MM.1S (cell line): ENCODE data around the gene FAM20A.

Experiments
- DNase-seq: peaks from one replicate; pipeline ENCODE4 v3.0.0-alpha.2; 2015
- H2AFZ ChIP-seq: fragments of 300-600 bp; sonication (generic); 2 replicates; pipeline ENCODE4 v1.6.0; 2016; ENCODE audit warnings: antibody characterized with exemption, low read length
- H3F3A ChIP-seq: fragments of 300-600 bp; sonication (generic); 2 replicates; pipeline ENCODE4 v1.6.1; 2016; ENCODE audit warnings: mild to moderate bottlenecking, antibody characterized with exemption, low read length, moderate library complexity, mixed read lengths; ENCODE audit not compliant: insufficient read depth
- H3K27ac ChIP-seq: fragments of 300-600 bp; sonication (generic); 2 replicates; pipeline ENCODE4 v1.5.1; 2016; ENCODE audit warnings: mild to moderate bottlenecking, low read length
- H3K27me3 ChIP-seq: fragments of 300-600 bp; sonication (generic); replicated peaks from 2 replicates; pipeline ENCODE4 v1.6.0; 2016; ENCODE audit warnings: low read length; ENCODE audit not compliant: insufficient read depth
- H3K36me3 ChIP-seq: fragments of 300-600 bp; sonication (generic); replicated peaks from 2 replicates; pipeline ENCODE4 v1.6.1; 2016; ENCODE audit warnings: mild to moderate bottlenecking, low read length, mixed read lengths; ENCODE audit not compliant: insufficient read depth
- H3K4me1 ChIP-seq: fragments of 300-600 bp; sonication (generic); 2 replicates; pipeline ENCODE4 v1.6.1; 2016; ENCODE audit warnings: low read length, mixed read lengths
- H3K4me2 ChIP-seq: fragments of 300-600 bp; sonication (generic); 2 replicates; pipeline ENCODE4 v1.6.0; 2016; ENCODE audit warnings: low read depth, low read length
- H3K4me3 ChIP-seq: fragments of 300-600 bp; sonication (generic); 2 replicates; pipeline ENCODE4 v1.5.1; 2016; ENCODE audit warnings: low read length, mixed read lengths
- H3K79me2 ChIP-seq: fragments of 300-600 bp; sonication (generic); 2 replicates; pipeline ENCODE4 v1.6.1; 2016; ENCODE audit warnings: mixed run types, low read length, mixed read lengths
- H3K9ac ChIP-seq: fragments of 300-600 bp; sonication (generic); 2 replicates; pipeline ENCODE4 v1.6.1; 2016; ENCODE audit warnings: low read length, mixed read lengths
- H3K9me2 ChIP-seq: fragments of 300-600 bp; sonication (generic); replicated peaks from 2 replicates; pipeline ENCODE4 v1.6.1; 2016; ENCODE audit warnings: mild to moderate bottlenecking, low read length, mixed read lengths; ENCODE audit not compliant: insufficient read depth
- H3K9me3 ChIP-seq: fragments of 300-600 bp; sonication (generic); replicated peaks from 2 replicates; pipeline ENCODE4 v1.6.1; 2016; ENCODE audit warnings: mild to moderate bottlenecking, low read length, mixed read lengths; ENCODE audit not compliant: insufficient read depth
- H4K20me1 ChIP-seq: fragments of 300-600 bp; sonication (generic); 2 replicates; pipeline ENCODE4 v1.6.1; 2016; ENCODE audit warnings: mild to moderate bottlenecking, low read length, moderate library complexity, mixed read lengths; ENCODE audit not compliant: insufficient read depth
- EZH2 ChIP-seq: fragments of 300-600 bp; sonication (generic); optimal IDR thresholded peaks from 2 replicates; pipeline ENCODE3; 2017; ENCODE audit warnings: low read depth, mild to moderate bottlenecking, antibody characterized with exemption, low read length, mixed read lengths
- EZH2phosphoT487 ChIP-seq: fragments of 300-600 bp; sonication (generic); IDR thresholded peaks from 2 replicates; pipeline ENCODE4 v1.6.1; 2018; ENCODE audit warnings: antibody characterized with exemption, low read length
- TF ChIP-seq, protein P1 (sequence below): fragments of 300-600 bp; sonication (generic); IDR thresholded peaks from 2 replicates; pipeline ENCODE4 v1.5.1; 2016; ENCODE audit warnings: antibody characterized with exemption, low read length, mixed read lengths

Gene FAM20A

DNA sequence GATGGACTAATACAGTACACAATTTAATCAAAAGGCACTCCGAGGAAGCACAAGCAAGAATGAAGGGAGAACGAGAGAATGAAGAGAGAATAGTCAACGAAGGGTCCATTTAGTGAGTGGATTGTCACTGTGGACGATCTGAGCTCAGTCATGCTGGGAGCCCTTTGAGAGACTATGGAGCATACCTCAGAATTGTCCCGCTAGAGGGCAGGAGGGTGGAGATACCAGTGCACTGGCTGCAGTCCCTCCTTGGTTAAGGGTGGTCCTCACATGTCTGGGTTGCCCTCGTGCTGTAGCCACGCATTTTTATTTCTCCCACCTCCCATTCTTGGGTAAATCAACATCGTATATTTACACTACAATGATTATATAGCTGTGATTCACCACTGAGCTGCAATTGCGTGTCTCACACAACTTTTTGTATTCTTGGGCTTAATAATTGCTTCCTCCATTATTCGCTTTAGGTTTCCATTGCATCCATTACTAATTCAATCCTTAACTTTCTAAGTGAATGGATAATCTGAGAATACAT lies 33.2 kb upstream of the FAM20A start:
- H3K4me2 ChIP-seq: no peak overlapping the region
- H3K27ac ChIP-seq: no peak overlapping the region
- TF ChIP-seq EZH2 (no peak), EZH2phosphoT487 (no peak)
- TF ChIP-seq, protein P1, sequence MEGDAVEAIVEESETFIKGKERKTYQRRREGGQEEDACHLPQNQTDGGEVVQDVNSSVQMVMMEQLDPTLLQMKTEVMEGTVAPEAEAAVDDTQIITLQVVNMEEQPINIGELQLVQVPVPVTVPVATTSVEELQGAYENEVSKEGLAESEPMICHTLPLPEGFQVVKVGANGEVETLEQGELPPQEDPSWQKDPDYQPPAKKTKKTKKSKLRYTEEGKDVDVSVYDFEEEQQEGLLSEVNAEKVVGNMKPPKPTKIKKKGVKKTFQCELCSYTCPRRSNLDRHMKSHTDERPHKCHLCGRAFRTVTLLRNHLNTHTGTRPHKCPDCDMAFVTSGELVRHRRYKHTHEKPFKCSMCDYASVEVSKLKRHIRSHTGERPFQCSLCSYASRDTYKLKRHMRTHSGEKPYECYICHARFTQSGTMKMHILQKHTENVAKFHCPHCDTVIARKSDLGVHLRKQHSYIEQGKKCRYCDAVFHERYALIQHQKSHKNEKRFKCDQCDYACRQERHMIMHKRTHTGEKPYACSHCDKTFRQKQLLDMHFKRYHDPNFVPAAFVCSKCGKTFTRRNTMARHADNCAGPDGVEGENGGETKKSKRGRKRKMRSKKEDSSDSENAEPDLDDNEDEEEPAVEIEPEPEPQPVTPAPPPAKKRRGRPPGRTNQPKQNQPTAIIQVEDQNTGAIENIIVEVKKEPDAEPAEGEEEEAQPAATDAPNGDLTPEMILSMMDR: no peak
- H3F3A ChIP-seq: no peaks in the 10 kb centered on the region
- H3K27me3 ChIP-seq: no peaks in the 10 kb centered on the region
- no peak overlapping the region for H2AFZ ChIP-seq
- no peak overlapping the region for H3K4me3 ChIP-seq
- DNase-seq: no peak
- no peaks in the 10 kb centered on the region for H3K4me1 ChIP-seq
- no peak overlapping the region for H3K9ac ChIP-seq
- H3K36me3 ChIP-seq: no peaks in the 10 kb centered on the region
- H3K79me2 ChIP-seq: no peaks in the 10 kb centered on the region
- H3K9me3 ChIP-seq: no peaks in the 10 kb centered on the region
- H3K9me2 ChIP-seq: no peaks in the 10 kb centered on the region
- no peaks in the 10 kb centered on the region for H4K20me1 ChIP-seq

- Histone ChIP-seq H3K36me3 (no peaks in the 10 kb centered on the region), H4K20me1 (no peaks in the 10 kb centered on the region), H3F3A (no peaks in the 10 kb centered on the region), H3K4me2 (no peak overlapping the region), H3K4me1 (no peaks in the 10 kb centered on the region), H3K27ac (no peak overlapping the region), H3K27me3 (no peaks in the 10 kb centered on the region), H3K9ac (no peak overlapping the region), H3K9me3 (no peaks in the 10 kb centered on the region), H2AFZ (no peak overlapping the region), H3K4me3 (no peak overlapping the region), H3K9me2 (no peaks in the 10 kb centered on the region), H3K79me2 (no peaks in the 10 kb centered on the region)
- DNase-seq: no peak
- TF ChIP-seq, protein P1: no peak
- no peak for TF ChIP-seq EZH2phosphoT487
- TF ChIP-seq EZH2: no peak
These were observed 27.4 kb upstream of the FAM20A start for GRCh38 chr17:68628576-68628957.

GRCh38 chr17:68627956-68628575 lies 26.9 kb upstream of the FAM20A start:
- Histone ChIP-seq H3K27ac (no peak overlapping the region), H3F3A (no peaks in the 10 kb centered on the region), H3K4me3 (no peak overlapping the region), H3K36me3 (no peaks in the 10 kb centered on the region), H4K20me1 (no peaks in the 10 kb centered on the region), H3K9me3 (no peaks in the 10 kb centered on the region), H3K4me1 (no peaks in the 10 kb centered on the region), H2AFZ (no peak overlapping the region), H3K9me2 (no peaks in the 10 kb centered on the region), H3K79me2 (no peaks in the 10 kb centered on the region), H3K9ac (no peak overlapping the region), H3K4me2 (no peak overlapping the region), H3K27me3 (no peaks in the 10 kb centered on the region)
- TF ChIP-seq, protein P1: no peak
- TF ChIP-seq EZH2 (no peak), EZH2phosphoT487 (no peak)
- no peak for DNase-seq
